Trophoblast cell (in vitro differentiated cells and primary cell): ENCODE data around the gene SATB1.

Source experiments
- DNase-seq, 2 donors: peaks; one replicate each; pipeline ENCODE4 v3.0.0-alpha.2; 2016
- H2AFZ ChIP-seq: 2 replicates; pipeline ENCODE4 v1.6.1; 2013; ENCODE audit warnings: low read length, moderate library complexity, mild to moderate bottlenecking; ENCODE audit not compliant: insufficient read depth, poor library complexity
- H2AK5ac ChIP-seq: 2 replicates; pipeline ENCODE4 v1.6.1; 2013; ENCODE audit warnings: mild to moderate bottlenecking, low read length
- H2BK120ac ChIP-seq: 2 replicates; pipeline ENCODE4 v1.6.1; 2013; ENCODE audit warnings: low read length, mild to moderate bottlenecking, moderate library complexity; ENCODE audit not compliant: insufficient read depth, poor library complexity
- H2BK12ac ChIP-seq: 2 replicates; pipeline ENCODE4 v1.6.1; 2013; ENCODE audit warnings: mild to moderate bottlenecking, low read length, moderate library complexity
- H2BK5ac ChIP-seq: 2 replicates; pipeline ENCODE4 v1.6.1; 2013; ENCODE audit warnings: low read length, low read depth, moderate library complexity, mild to moderate bottlenecking; ENCODE audit not compliant: poor library complexity
- H3K14ac ChIP-seq: 2 replicates; pipeline ENCODE4 v1.6.1; 2013; ENCODE audit warnings: mild to moderate bottlenecking, low read length
- H3K18ac ChIP-seq: 2 replicates; pipeline ENCODE4 v1.6.1; 2013; ENCODE audit warnings: mild to moderate bottlenecking, low read length
- H3K23ac ChIP-seq: 2 replicates; pipeline ENCODE4 v1.6.1; 2013; ENCODE audit warnings: low read length
- H3K27ac ChIP-seq: 2 replicates; pipeline ENCODE4 v1.5.1; 2013; ENCODE audit warnings: low read depth, mild to moderate bottlenecking, inconsistent platforms, low read length, moderate library complexity
- H3K27me3 ChIP-seq: 2 replicates; pipeline ENCODE4 v1.6.1; 2013; ENCODE audit warnings: inconsistent platforms, mild to moderate bottlenecking, low read length, moderate library complexity; ENCODE audit not compliant: insufficient read depth
- H3K36me3 ChIP-seq, 2 experiments: 1 replicate in 1 of 2; 2 replicates in 1 of 2; pipeline ENCODE4 v1.6.1; 2013; ENCODE audit warnings: low read length in 2 of 2, mild to moderate bottlenecking in 2 of 2, moderate library complexity in 1 of 2; ENCODE audit not compliant: insufficient read depth in 2 of 2, control insufficient read depth in 1 of 2
- H3K4ac ChIP-seq: 2 replicates; pipeline ENCODE4 v1.6.1; 2013; ENCODE audit warnings: low read depth, mild to moderate bottlenecking, low read length, moderate library complexity
- H3K4me1 ChIP-seq, 2 experiments: 1 replicate in 1 of 2; 2 replicates in 1 of 2; pipeline ENCODE4 v1.6.1; 2013; ENCODE audit warnings: low read length in 2 of 2, mild to moderate bottlenecking in 2 of 2, moderate library complexity in 1 of 2; ENCODE audit not compliant: insufficient read depth in 2 of 2, control insufficient read depth in 1 of 2
- H3K4me2 ChIP-seq: 2 replicates; pipeline ENCODE4 v1.6.1; 2013; ENCODE audit warnings: inconsistent platforms, mild to moderate bottlenecking, low read length, moderate library complexity
- H3K4me3 ChIP-seq: 2 replicates; pipeline ENCODE4 v1.5.1; 2013; ENCODE audit warnings: mild to moderate bottlenecking, low read depth, low read length, inconsistent platforms
- H3K79me1 ChIP-seq: one replicate; pipeline ENCODE4 v1.6.1; 2013; ENCODE audit warnings: low read length
- H3K79me2 ChIP-seq: 2 replicates; pipeline ENCODE4 v1.6.1; 2013; ENCODE audit warnings: low read length, mild to moderate bottlenecking; ENCODE audit not compliant: control insufficient read depth, insufficient read depth, poor library complexity
- H3K9ac ChIP-seq: 2 replicates; pipeline ENCODE4 v1.6.1; 2013; ENCODE audit warnings: mild to moderate bottlenecking, low read length
- H3K9me3 ChIP-seq: 2 replicates; pipeline ENCODE4 v1.6.1; 2013; ENCODE audit warnings: low read depth, mild to moderate bottlenecking, control low read depth, inconsistent platforms, low read length; ENCODE audit not compliant: insufficient read depth
- H4K12ac ChIP-seq: 2 replicates; pipeline ENCODE4 v1.6.1; 2013; ENCODE audit warnings: low read depth, mild to moderate bottlenecking, low read length, moderate library complexity
- H4K8ac ChIP-seq: 2 replicates; pipeline ENCODE4 v1.6.1; 2013; ENCODE audit warnings: low read depth, mild to moderate bottlenecking, low read length, moderate library complexity
- H4K91ac ChIP-seq: one replicate; pipeline ENCODE4 v1.6.1; 2013; ENCODE audit warnings: low read depth, mild to moderate bottlenecking, low read length, moderate library complexity
- WGBS: extraction: QIAGEN DNeasy Blood & Tissue Kit; methylation state at CpG from one replicate; pipeline ENCODE4 v1.1.7; 2013; ENCODE audit warnings: missing lambda C conversion rate; ENCODE audit not compliant: insufficient read length, insufficient coverage; ENCODE audit errors: extremely low coverage; 5-methylcytosine and 5-hydroxymethylcytosine counted together

Gene SATB1

GRCh38 chr3:18349197-18349798 lies 75.8 kb downstream of the SATB1 start:
- H2BK120ac ChIP-seq: no peak overlapping the region
- no CpG with 5 or more reads among the region's 18 CpGs for WGBS
- H3K4ac ChIP-seq: no peak overlapping the region
- no peak overlapping the region for H4K8ac ChIP-seq
- no peak overlapping the region for H3K4me2 ChIP-seq
- no peaks in the 10 kb centered on the region for H3K79me2 ChIP-seq
- H3K9ac ChIP-seq: no peak overlapping the region
- H3K4me3 ChIP-seq: no peak overlapping the region
- H3K23ac ChIP-seq: no peak overlapping the region
- no peak overlapping the region for H4K91ac ChIP-seq
- no peaks in the 10 kb centered on the region for H3K9me3 ChIP-seq
- H3K27me3 ChIP-seq: no peaks in the 10 kb centered on the region
- no peak for DNase-seq
- H3K18ac ChIP-seq: no peak overlapping the region
- H2AK5ac ChIP-seq: no peak overlapping the region
- H3K27ac ChIP-seq: no peak overlapping the region
- no peak overlapping the region for H2AFZ ChIP-seq
- no peaks in the 10 kb centered on the region for H3K4me1 ChIP-seq
- H2BK12ac ChIP-seq: no peak overlapping the region
- H3K36me3 ChIP-seq: peaks cover 0 to 5% of the 10 kb centered on the region in 2 experiments
- no peak overlapping the region for H4K12ac ChIP-seq
- no peaks in the 10 kb centered on the region for H3K79me1 ChIP-seq
- H3K14ac ChIP-seq: no peak overlapping the region
- H2BK5ac ChIP-seq: no peak overlapping the region

GRCh38 chr3:18346097-18346496 lies 79.0 kb downstream of the SATB1 start:
- no peak for DNase-seq
- Histone ChIP-seq H3K27me3 (no peaks in the 10 kb centered on the region), H4K8ac (no peak overlapping the region), H3K79me1 (no peaks in the 10 kb centered on the region), H2BK5ac (no peak overlapping the region), H3K79me2 (no peaks in the 10 kb centered on the region), H2AK5ac (no peak overlapping the region), H3K36me3 (peaks cover 0 to 3% of the 10 kb centered on the region in 2 experiments), H3K4me1 (no peaks in the 10 kb centered on the region), H3K4me2 (no peak overlapping the region), H4K12ac (no peak overlapping the region), H3K9me3 (no peaks in the 10 kb centered on the region), H3K4ac (no peak overlapping the region), H2BK12ac (no peak overlapping the region), H3K23ac (no peak overlapping the region), H3K18ac (no peak overlapping the region), H4K91ac (no peak overlapping the region), H2BK120ac (no peak overlapping the region), H3K14ac (no peak overlapping the region), H2AFZ (no peak overlapping the region), H3K27ac (no peak overlapping the region), H3K4me3 (no peak overlapping the region), H3K9ac (no peak overlapping the region)
- WGBS: no CpG with 5 or more reads among the region's 4 CpGs

GRCh38 chr3:18345015-18345367 lies 80.1 kb downstream of the SATB1 start:
- H3K27ac ChIP-seq: no peak overlapping the region
- H3K23ac ChIP-seq: no peak overlapping the region
- no peak for DNase-seq
- H3K27me3 ChIP-seq: no peaks in the 10 kb centered on the region
- no peaks in the 10 kb centered on the region for H3K79me2 ChIP-seq
- H4K12ac ChIP-seq: no peak overlapping the region
- peaks cover 0 to 3% of the 10 kb centered on the region in 2 experiments for H3K36me3 ChIP-seq
- no peak overlapping the region for H2BK12ac ChIP-seq
- H3K4ac ChIP-seq: no peak overlapping the region
- no CpG with 5 or more reads among the region's 5 CpGs for WGBS
- H3K4me2 ChIP-seq: no peak overlapping the region
- H3K4me1 ChIP-seq: no peaks in the 10 kb centered on the region
- H2AFZ ChIP-seq: no peak overlapping the region
- no peak overlapping the region for H3K14ac ChIP-seq
- no peak overlapping the region for H3K18ac ChIP-seq
- no peak overlapping the region for H2BK5ac ChIP-seq
- H2AK5ac ChIP-seq: no peak overlapping the region
- no peak overlapping the region for H2BK120ac ChIP-seq
- H3K79me1 ChIP-seq: no peaks in the 10 kb centered on the region
- H3K4me3 ChIP-seq: no peak overlapping the region
- no peak overlapping the region for H3K9ac ChIP-seq
- no peaks in the 10 kb centered on the region for H3K9me3 ChIP-seq
- no peak overlapping the region for H4K8ac ChIP-seq
- no peak overlapping the region for H4K91ac ChIP-seq

GRCh38 chr3:18344306-18345014 lies 80.7 kb downstream of the SATB1 start:
- H3K36me3 ChIP-seq: peaks cover 0 to 3% of the 10 kb centered on the region in 2 experiments
- no peak overlapping the region for H3K9ac ChIP-seq
- H4K8ac ChIP-seq: no peak overlapping the region
- no peak overlapping the region for H2AK5ac ChIP-seq
- WGBS: no CpG with 5 or more reads among the region's 4 CpGs
- no peak overlapping the region for H2AFZ ChIP-seq
- no peak overlapping the region for H2BK120ac ChIP-seq
- H3K4me3 ChIP-seq: no peak overlapping the region
- no peak overlapping the region for H4K91ac ChIP-seq
- no peak overlapping the region for H3K4ac ChIP-seq
- no peak overlapping the region for H3K14ac ChIP-seq
- no peak overlapping the region for H3K23ac ChIP-seq
- no peaks in the 10 kb centered on the region for H3K79me1 ChIP-seq
- no peak overlapping the region for H3K27ac ChIP-seq
- peak in 1 of 2 donors; percentile 19 for DNase-seq
- no peak overlapping the region for H4K12ac ChIP-seq
- H3K4me1 ChIP-seq: no peaks in the 10 kb centered on the region
- H3K4me2 ChIP-seq: no peak overlapping the region
- no peaks in the 10 kb centered on the region for H3K79me2 ChIP-seq
- H2BK5ac ChIP-seq: no peak overlapping the region
- H3K27me3 ChIP-seq: no peaks in the 10 kb centered on the region
- no peaks in the 10 kb centered on the region for H3K9me3 ChIP-seq
- no peak overlapping the region for H3K18ac ChIP-seq
- H2BK12ac ChIP-seq: no peak overlapping the region
